ENCODE results near the gene CLCNKA.

DNA sequence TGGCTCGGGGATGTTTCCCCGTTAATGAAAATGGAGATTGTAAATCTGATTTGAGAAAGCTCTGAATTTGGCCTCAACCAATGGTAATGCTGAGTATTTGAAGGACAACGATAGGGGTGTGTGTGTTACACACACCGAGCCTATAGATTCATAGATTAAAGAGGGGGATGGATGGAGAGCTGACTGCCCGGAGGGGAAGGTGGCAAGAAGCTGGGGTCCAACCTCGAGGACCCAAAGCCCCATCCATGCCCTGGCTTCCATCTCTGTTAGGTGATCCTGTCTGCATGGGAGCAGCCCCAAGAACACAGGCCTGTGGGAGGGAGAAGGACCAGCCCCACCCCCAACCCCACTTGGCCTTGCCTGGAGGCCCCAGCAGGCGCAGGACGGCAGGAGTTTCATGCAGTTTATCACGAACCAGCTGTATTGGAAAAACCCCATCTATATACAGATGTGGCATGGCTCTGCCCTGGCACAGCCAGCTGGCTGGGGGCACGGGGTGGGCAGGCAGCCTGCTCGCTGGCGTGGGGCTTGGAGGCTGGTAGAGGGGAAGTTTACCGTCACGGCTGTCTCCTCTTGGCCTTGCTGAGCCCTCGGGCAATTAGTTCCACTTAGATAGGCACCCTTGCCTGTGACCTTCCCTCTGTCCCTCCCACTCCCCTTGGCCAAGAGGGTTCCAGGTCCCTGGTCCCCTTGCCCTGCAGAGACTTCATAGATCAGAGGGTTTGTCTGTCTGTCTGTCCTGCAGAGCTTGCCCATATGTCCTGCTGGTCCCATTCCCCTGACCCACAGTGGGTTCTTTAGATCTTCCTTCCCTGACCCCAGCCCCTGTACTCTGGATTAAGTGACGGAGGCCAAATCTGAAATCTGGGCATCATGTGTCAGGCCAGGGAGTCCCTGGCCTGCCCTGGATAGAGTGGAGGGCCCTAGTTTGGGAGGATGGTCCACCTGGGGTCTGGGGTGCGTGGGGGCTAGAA is 7.0 kb upstream of the CLCNKA start:
- TF ChIP-seq CTCF (IDR thresholded peaks at IDR 0.05; ENCODE audit: low read depth, low read length, missing input control), result no peak
- TF ChIP-seq ZBTB33 (IDR thresholded peaks at IDR 0.05), result no peak
- no peak for TF ChIP-seq EGR1 (IDR thresholded peaks at IDR 0.05; ENCODE audit: low read depth in 2 of 2)
- TF ChIP-seq ATF3 (IDR thresholded peaks at IDR 0.05), result no peak
- TF ChIP-seq RAD21 (IDR thresholded peaks at IDR 0.05), result no peak
- no peak for TF ChIP-seq GABPA (IDR thresholded peaks at IDR 0.05 in 1 of 2, conservative IDR thresholded peaks at IDR 0.05 in 1 of 2)
- TF ChIP-seq YY1 (IDR thresholded peaks at IDR 0.05), result no peak
- no peak for TF ChIP-seq REST (IDR thresholded peaks at IDR 0.05)
